Progenitor cell of endocrine pancreas (in vitro differentiated cells): Measurements from ENCODE around the gene XPA. TPM values are rescaled to one million over a fixed set of nuclear protein-coding genes. Genes with fewer than 3 reads are reported as not detected.

Source experiments
- DNase-seq: peaks from one replicate; pipeline ENCODE4 v3.0.0; 2021; ENCODE audit warnings: low spot score; ENCODE audit not compliant: unreplicated experiment
- H3K27ac Mint-ChIP-seq: 2 replicates; pipeline ENCODE4 v1.8.0; 2021; ENCODE audit warnings: mild to moderate bottlenecking, moderate library complexity, mixed read lengths
- H3K27me3 Mint-ChIP-seq: 2 replicates; pipeline ENCODE4 v1.8.0; 2021; ENCODE audit warnings: mixed read lengths
- H3K36me3 Mint-ChIP-seq: 2 replicates; pipeline ENCODE4 v1.8.0; 2022; ENCODE audit warnings: mixed read lengths; ENCODE audit not compliant: insufficient read depth
- H3K4me1 Mint-ChIP-seq: 2 replicates; pipeline ENCODE4 v1.8.0; 2021; ENCODE audit warnings: low read depth, mixed read lengths
- H3K4me3 Mint-ChIP-seq: 2 replicates; pipeline ENCODE4 v1.8.0; 2021; ENCODE audit warnings: low read depth, mild to moderate bottlenecking, moderate library complexity, mixed read lengths
- H3K9me3 Mint-ChIP-seq: 2 replicates; pipeline ENCODE4 v1.8.0; 2021; ENCODE audit warnings: low read depth, mixed read lengths
- CTCF ChIP-seq: fragments of 200-600 bp; sonication (generic); IDR thresholded peaks from one replicate; pipeline ENCODE4 v1.5.0; 2021; ENCODE audit warnings: antibody characterized with exemption, mild to moderate bottlenecking; ENCODE audit not compliant: unreplicated experiment
- total RNA-seq: library from RNA; stranded (reverse); gene quantifications from 2 replicates; pipeline ENCODE4 v1.2.1, GENCODE V29; 2021

XPA gene
- total RNA-seq, 1 donor from 2014 or later: 16.4 TPM

- no peak overlapping the region for H3K4me3 Mint-ChIP-seq
- H3K27ac Mint-ChIP-seq: no peak overlapping the region
- peaks cover 4% of the 10 kb centered on the region for H3K9me3 Mint-ChIP-seq
- H3K36me3 Mint-ChIP-seq: no peaks in the 10 kb centered on the region
- DNase-seq: no peak
- H3K27me3 Mint-ChIP-seq: peaks cover 2% of the 10 kb centered on the region
- peaks cover 5% of the 10 kb centered on the region for H3K4me1 Mint-ChIP-seq
- TF ChIP-seq CTCF: no peak
These were observed 25.2 kb upstream of the XPA start for GRCh38 chr9:97722331-97722730.

DNA sequence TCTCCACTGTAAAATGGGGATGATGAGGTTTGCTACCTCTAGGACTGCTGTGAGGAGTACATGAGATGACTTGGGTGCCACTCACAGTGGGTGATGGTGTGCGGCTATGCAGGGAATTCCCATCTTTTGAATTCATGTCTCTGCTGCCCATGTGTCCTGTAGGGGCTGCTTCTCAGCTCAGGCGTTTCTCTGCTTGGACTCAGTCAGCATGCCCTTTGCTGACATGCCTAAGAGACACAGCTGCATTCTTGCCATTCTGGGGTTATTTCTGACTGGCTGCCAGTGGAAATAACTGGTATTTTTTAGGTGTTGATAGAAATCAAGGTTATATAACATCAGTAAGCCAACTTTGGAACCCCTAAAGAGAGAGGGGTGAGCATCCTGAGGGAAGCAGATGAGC, 24.3 kb upstream of the XPA start:
- DNase-seq: no peak
- no peak overlapping the region for H3K4me3 Mint-ChIP-seq
- peaks cover 2% of the 10 kb centered on the region for H3K27me3 Mint-ChIP-seq
- peaks cover 5% of the 10 kb centered on the region for H3K4me1 Mint-ChIP-seq
- TF ChIP-seq CTCF: no peak
- H3K36me3 Mint-ChIP-seq: no peaks in the 10 kb centered on the region
- H3K27ac Mint-ChIP-seq: no peak overlapping the region
- H3K9me3 Mint-ChIP-seq: peaks cover 4% of the 10 kb centered on the region

- Mint-ChIP-seq H3K9me3 (peaks cover 4% of the 10 kb centered on the region), H3K36me3 (no peaks in the 10 kb centered on the region), H3K4me1 (peaks cover 6% of the 10 kb centered on the region), H3K27ac (no peak overlapping the region), H3K27me3 (no peaks in the 10 kb centered on the region), H3K4me3 (no peak overlapping the region)
- no peak for TF ChIP-seq CTCF
- no peak for DNase-seq
These were observed 20.7 kb upstream of the XPA start for GRCh38 chr9:97717866-97718265.

DNA sequence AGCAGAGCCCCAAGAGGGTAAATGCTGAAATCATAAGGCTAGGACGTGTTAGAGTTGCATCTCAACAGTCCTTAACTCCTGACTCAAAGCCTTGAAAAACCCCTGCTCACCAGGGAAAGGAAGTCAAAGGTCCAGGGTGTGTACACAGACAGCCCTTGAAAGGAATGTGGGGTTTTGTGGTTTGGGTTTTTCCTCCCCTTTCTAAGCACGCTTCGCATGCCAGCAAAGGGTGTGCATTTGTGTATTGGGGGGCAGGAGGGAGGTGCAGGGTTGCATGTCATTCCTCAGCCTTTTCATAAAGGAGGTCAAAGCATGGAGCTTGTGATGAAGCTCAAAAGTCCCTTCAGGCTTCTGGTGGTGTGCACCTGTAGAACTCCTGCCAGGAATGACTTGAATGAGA, 17.3 kb upstream of the XPA start:
- H3K27me3 Mint-ChIP-seq: peaks cover 2% of the 10 kb centered on the region
- no peak overlapping the region for H3K4me3 Mint-ChIP-seq
- no peak for DNase-seq
- H3K27ac Mint-ChIP-seq: no peak overlapping the region
- no peak for TF ChIP-seq CTCF
- no peaks in the 10 kb centered on the region for H3K9me3 Mint-ChIP-seq
- H3K36me3 Mint-ChIP-seq: no peaks in the 10 kb centered on the region
- H3K4me1 Mint-ChIP-seq: peaks cover 10% of the 10 kb centered on the region

DNA sequence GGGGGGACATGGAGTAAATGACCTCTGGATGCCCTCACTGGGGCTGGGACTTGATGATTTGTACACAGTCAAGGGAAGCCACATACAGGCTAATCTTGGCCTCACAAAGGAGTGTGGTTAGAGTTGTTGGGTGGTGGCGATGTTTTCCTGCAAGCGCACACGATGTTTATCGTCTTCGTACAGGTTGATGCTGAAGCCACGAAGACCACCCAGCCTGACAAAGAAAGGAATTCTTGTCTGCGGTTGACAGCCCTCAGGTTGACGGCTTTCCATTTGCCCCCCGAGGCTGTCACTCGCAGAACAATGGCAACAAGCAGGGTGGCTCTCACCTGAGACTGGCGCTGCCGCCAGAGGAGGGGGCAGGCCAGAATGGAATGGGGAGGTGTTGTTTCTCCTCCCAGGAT, 14.1 kb upstream of the XPA start:
- peaks cover 10% of the 10 kb centered on the region for H3K4me1 Mint-ChIP-seq
- DNase-seq: no peak
- peaks cover 18% of the 10 kb centered on the region for H3K27me3 Mint-ChIP-seq
- H3K27ac Mint-ChIP-seq: peak overlapping the region; percentile 90
- peak overlapping the region; percentile 47 for H3K4me3 Mint-ChIP-seq
- no peaks in the 10 kb centered on the region for H3K36me3 Mint-ChIP-seq
- no peak for TF ChIP-seq CTCF
- H3K9me3 Mint-ChIP-seq: no peaks in the 10 kb centered on the region
